ENCODE measurements around the gene FGGY. TPM values are rescaled to one million over a fixed set of nuclear protein-coding genes. Genes with fewer than 3 reads are reported as not detected.
A peak's percentile ranks its signal among the peaks of the same experiment; 100 is the strongest.
"Not testable (repeated sequence)": the region's sequence is repeated elsewhere in the genome, so short reads cannot be mapped to it uniquely, and the experiment has no call there.

FGGY gene
- total RNA-seq, 2 donors from 2014 or later, result 12.4 to 17.9 TPM

- no peak overlapping the region for H3K27ac Mint-ChIP-seq
- ATAC-seq (replicated peaks in 1 of 2), result no peak
Measured at GRCh38 chr1:59596432-59596831, 299.5 kb downstream of the FGGY start.

GRCh38 chr1:59596956-59597355 is 300.1 kb downstream of the FGGY start:
- Mint-ChIP-seq H3K9me3 (no peaks in the 10 kb centered on the region), H3K27ac (peak overlapping the region; percentile 13), H3K4me3 (no peak overlapping the region), H3K36me3 (ENCODE audit: insufficient read depth in 2 of 2) (no peaks in the 10 kb centered on the region), H3K4me1 (ENCODE audit: low read depth) (no peaks in the 10 kb centered on the region), H3K27me3 (ENCODE audit: low read depth) (no peaks in the 10 kb centered on the region)
- DNase-seq (no peak), ATAC-seq (replicated peaks in 1 of 2) (no peak)

More at GRCh38 chr1:59596432-59596831, 299.5 kb downstream of the FGGY start:
- no peaks in the 10 kb centered on the region for H3K27me3 Mint-ChIP-seq (ENCODE audit: low read depth)
- no peak for DNase-seq
- H3K4me3 Mint-ChIP-seq, result no peak overlapping the region
- H3K36me3 Mint-ChIP-seq (ENCODE audit: insufficient read depth in 2 of 2), result no peaks in the 10 kb centered on the region
- no peaks in the 10 kb centered on the region for H3K4me1 Mint-ChIP-seq (ENCODE audit: low read depth)
- peaks cover 0 to under 1% of the 10 kb centered on the region in 2 donors for H3K9me3 Mint-ChIP-seq

DNA sequence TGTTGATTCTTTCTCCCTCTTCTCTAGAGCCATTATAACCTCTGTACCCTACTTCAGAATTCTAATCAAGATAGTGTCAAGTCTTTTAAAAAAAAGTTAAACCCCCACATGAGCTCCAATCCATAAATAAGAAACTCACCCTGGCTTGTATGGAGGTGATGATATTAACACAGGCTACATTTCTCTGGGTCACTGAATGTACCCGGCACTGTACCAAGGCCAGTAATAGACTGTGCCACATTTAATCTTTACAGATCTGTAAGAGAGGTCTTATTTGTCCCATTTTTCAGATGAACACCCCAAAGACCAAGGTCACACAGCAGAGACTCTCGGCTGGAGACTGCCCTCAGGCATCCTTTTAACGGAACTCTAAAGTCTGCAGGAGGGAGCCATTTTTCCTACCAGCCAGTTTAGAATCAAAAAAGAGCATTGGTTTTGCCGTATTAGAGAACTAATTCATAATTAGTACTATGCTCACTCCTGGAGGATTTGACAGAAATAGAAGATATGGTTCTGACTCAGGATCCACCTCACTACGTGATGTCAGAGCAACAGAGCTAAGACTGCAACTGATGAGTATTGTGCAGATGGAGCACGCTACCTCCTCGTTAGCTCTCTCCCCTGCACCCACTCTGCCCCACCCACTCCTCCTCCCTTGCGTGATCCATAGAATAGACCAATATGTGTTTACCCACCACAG is 300.7 kb downstream of the FGGY start:
- Mint-ChIP-seq H3K4me3 (no peak overlapping the region), H3K27me3 (ENCODE audit: low read depth) (no peaks in the 10 kb centered on the region), H3K4me1 (ENCODE audit: low read depth) (no peaks in the 10 kb centered on the region), H3K36me3 (ENCODE audit: insufficient read depth in 2 of 2) (no peaks in the 10 kb centered on the region), H3K9me3 (no peaks in the 10 kb centered on the region), H3K27ac (no peak overlapping the region)
- ATAC-seq (replicated peaks in 1 of 2) (no peak), DNase-seq (no peak)

DNA sequence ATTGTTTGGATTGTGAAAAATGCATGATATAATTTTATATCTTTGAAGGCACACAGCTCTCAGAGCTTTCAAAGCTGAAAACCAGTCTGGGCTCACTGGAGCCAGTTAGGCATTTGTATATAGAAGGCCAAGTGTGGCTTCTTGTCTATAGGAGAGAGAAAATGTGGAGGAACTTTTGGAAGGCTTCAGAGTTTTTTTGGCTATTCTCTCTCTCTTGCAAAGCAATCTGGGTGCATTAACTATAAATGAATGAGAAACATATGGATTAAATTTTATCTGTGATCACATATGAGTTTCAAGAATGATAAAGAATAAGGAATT is 301.2 kb downstream of the FGGY start:
- Mint-ChIP-seq H3K36me3 (ENCODE audit: insufficient read depth in 2 of 2) (no peaks in the 10 kb centered on the region), H3K27me3 (ENCODE audit: low read depth) (no peaks in the 10 kb centered on the region)
- ATAC-seq (replicated peaks in 1 of 2), result no peak

GRCh38 chr1:59601041-59601441 is 304.1 kb downstream of the FGGY start:
- no peaks in the 10 kb centered on the region for H3K9me3 Mint-ChIP-seq
- no peaks in the 10 kb centered on the region for H3K27me3 Mint-ChIP-seq (ENCODE audit: low read depth)
- no peak overlapping the region for H3K27ac Mint-ChIP-seq
- H3K4me3 Mint-ChIP-seq, result no peak overlapping the region
- ATAC-seq (replicated peaks in 1 of 2), result no peak
- H3K36me3 Mint-ChIP-seq (ENCODE audit: insufficient read depth in 2 of 2), result no peaks in the 10 kb centered on the region
- H3K4me1 Mint-ChIP-seq (ENCODE audit: low read depth), result no peaks in the 10 kb centered on the region
- no peak for DNase-seq

More for the DNA sequence above, 301.2 kb downstream of the FGGY start:
- Mint-ChIP-seq H3K9me3 (no peaks in the 10 kb centered on the region), H3K4me3 (no peak overlapping the region), H3K4me1 (ENCODE audit: low read depth) (no peaks in the 10 kb centered on the region), H3K27ac (no peak overlapping the region)
- DNase-seq, result no peak

GRCh38 chr1:59601811-59602210 is 304.9 kb downstream of the FGGY start:
- Mint-ChIP-seq H3K9me3 (no peaks in the 10 kb centered on the region), H3K4me1 (ENCODE audit: low read depth) (no peaks in the 10 kb centered on the region), H3K4me3 (no peak overlapping the region), H3K27me3 (ENCODE audit: low read depth) (no peaks in the 10 kb centered on the region), H3K27ac (no peak overlapping the region), H3K36me3 (ENCODE audit: insufficient read depth in 2 of 2) (no peaks in the 10 kb centered on the region)
- no peak for ATAC-seq (replicated peaks in 1 of 2)
- no peak for DNase-seq

- DNase-seq, result no peak
- no peaks in the 10 kb centered on the region for H3K4me1 Mint-ChIP-seq (ENCODE audit: low read depth)
Measured at GRCh38 chr1:59604191-59604590, 307.3 kb downstream of the FGGY start.

DNA sequence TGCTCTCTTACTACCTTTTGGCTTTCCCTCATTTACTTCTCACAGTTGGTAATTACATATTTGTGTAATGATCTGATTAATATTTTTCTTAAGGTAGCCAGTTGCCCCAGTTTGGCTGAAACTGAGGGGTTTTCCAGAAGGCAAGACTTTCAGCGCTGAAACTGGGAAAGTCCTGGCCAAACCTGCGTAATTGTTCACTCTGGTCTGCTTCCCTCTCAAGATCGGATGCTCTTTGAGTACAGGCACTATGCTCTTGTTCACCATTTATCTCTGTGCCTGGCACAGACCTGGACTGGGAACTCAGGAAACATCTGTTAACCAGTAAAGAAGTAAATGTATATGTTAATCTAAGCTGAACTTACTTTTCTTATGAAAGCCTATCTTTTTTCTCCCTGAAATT is 308.3 kb downstream of the FGGY start:
- DNase-seq (no peak), ATAC-seq (replicated peaks in 1 of 2) (no peak)
- Mint-ChIP-seq H3K27ac (no peak overlapping the region), H3K4me3 (no peak overlapping the region), H3K36me3 (ENCODE audit: insufficient read depth in 2 of 2) (peaks cover 5 to 6% of the 10 kb centered on the region in 2 donors), H3K27me3 (ENCODE audit: low read depth) (no peaks in the 10 kb centered on the region), H3K4me1 (ENCODE audit: low read depth) (no peaks in the 10 kb centered on the region), H3K9me3 (peaks cover 0 to under 1% of the 10 kb centered on the region in 2 donors)

More at GRCh38 chr1:59604191-59604590, 307.3 kb downstream of the FGGY start:
- Mint-ChIP-seq H3K9me3 (no peaks in the 10 kb centered on the region), H3K36me3 (ENCODE audit: insufficient read depth in 2 of 2) (peaks cover 5% of the 10 kb centered on the region in 2 donors), H3K4me3 (no peak overlapping the region), H3K27ac (no peak overlapping the region), H3K27me3 (ENCODE audit: low read depth) (no peaks in the 10 kb centered on the region)
- ATAC-seq (replicated peaks in 1 of 2), result no peak

DNA sequence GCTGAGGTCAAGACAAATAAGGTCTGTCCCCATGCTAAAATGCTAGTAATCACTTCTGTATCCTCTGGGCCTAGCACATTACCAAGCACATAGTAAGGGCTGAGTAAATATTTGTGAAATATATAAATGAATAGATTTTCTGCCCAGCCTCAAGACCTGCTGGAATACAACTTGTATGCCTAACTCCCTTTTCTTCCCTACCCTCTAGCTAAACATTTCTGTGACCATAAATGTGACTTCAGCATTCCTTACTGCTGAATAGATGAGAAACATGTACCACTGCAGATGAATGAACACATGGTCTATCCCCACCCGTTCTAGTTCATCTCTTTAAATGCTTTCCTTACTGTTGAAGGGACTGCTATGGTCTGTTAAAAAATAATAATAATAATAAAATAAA is 308.9 kb downstream of the FGGY start:
- peaks cover 5 to 9% of the 10 kb centered on the region in 2 donors for H3K36me3 Mint-ChIP-seq (ENCODE audit: insufficient read depth in 2 of 2)
- peaks cover 0 to 2% of the 10 kb centered on the region in 2 donors for H3K9me3 Mint-ChIP-seq
- DNase-seq (no peak), ATAC-seq (replicated peaks in 1 of 2) (no peak)
- H3K4me3 Mint-ChIP-seq, result no peak overlapping the region
- H3K27me3 Mint-ChIP-seq (ENCODE audit: low read depth), result no peaks in the 10 kb centered on the region
- H3K27ac Mint-ChIP-seq, result no peak overlapping the region
- H3K4me1 Mint-ChIP-seq (ENCODE audit: low read depth), result no peaks in the 10 kb centered on the region

DNA sequence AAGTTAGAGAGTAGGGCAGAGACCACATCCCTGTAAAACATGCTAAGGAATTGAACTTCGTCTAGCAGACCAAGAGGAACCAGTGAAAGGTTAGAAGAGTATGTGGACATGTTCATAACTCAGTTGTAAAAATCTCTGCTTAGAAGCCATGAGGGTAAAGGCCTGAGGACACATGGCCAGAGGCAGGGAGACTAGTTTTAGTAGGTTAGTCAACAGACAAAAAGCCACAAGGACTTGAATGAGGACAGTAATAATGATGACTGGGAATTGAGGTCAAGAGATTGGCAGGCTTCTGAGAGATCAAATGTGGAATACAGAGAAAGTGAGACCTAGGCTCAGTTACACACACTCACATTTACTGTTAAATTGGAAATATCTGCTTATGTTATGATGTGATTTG is 312.4 kb downstream of the FGGY start:
- Mint-ChIP-seq H3K27ac (no peak overlapping the region), H3K4me3 (no peak overlapping the region), H3K27me3 (ENCODE audit: low read depth) (no peaks in the 10 kb centered on the region), H3K9me3 (peaks cover 4 to 8% of the 10 kb centered on the region in 2 donors), H3K36me3 (ENCODE audit: insufficient read depth in 2 of 2) (peaks cover 8 to 9% of the 10 kb centered on the region in 2 donors), H3K4me1 (ENCODE audit: low read depth) (no peaks in the 10 kb centered on the region)
- DNase-seq, result no peak
- no peak for ATAC-seq (replicated peaks in 1 of 2)

DNA sequence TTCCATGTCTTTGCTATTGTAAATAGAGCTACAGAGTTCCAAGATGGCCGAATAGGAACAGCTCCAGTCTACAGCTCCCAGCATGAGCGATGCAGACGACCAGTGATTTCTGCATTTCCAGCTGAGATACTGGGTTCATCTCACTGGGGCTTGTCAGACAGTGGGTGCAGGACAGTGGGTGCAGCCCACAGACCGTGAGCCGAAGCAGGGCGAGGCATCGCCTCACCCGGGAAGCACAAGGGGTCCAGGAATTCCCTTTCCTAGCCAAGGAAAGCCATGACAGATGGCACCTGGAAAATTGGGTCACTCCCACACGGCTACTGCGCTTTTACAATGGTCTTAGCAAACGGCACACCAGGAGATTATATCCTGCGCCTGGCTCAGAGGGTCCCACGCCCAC is 313.6 kb downstream of the FGGY start:
- H3K27ac Mint-ChIP-seq; H3K9me3 Mint-ChIP-seq; H3K4me1 Mint-ChIP-seq (ENCODE audit: low read depth); H3K27me3 Mint-ChIP-seq (ENCODE audit: low read depth); DNase-seq; ATAC-seq (replicated peaks in 1 of 2); H3K4me3 Mint-ChIP-seq; H3K36me3 Mint-ChIP-seq (ENCODE audit: insufficient read depth in 2 of 2): not testable (repeated sequence)

DNA sequence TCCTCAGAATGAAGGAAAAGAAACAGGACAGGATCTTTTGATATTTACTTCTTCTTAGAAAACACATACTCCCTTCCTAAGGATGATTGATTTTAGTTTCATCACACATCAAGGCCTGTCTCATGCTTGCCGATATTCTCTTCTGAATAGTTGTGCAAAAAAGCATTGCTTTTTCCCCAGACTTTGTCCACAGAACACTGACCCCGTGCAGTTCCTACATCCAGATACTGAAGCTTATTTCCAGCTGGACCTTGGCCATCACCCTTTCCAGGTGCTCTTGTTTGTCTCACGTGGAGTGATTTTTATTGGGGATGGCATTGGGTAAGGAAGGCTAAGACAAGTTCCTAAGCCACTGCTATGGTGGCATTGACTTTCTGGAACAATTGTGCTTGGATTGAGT is 320.5 kb downstream of the FGGY start:
- DNase-seq (no peak), ATAC-seq (replicated peaks in 1 of 2) (no peak)
- Mint-ChIP-seq H3K4me1 (ENCODE audit: low read depth) (no peaks in the 10 kb centered on the region), H3K4me3 (no peak overlapping the region), H3K27me3 (ENCODE audit: low read depth) (no peaks in the 10 kb centered on the region), H3K27ac (no peak overlapping the region), H3K36me3 (ENCODE audit: insufficient read depth in 2 of 2) (no peaks in the 10 kb centered on the region), H3K9me3 (peaks cover 4% of the 10 kb centered on the region in 2 donors)

GRCh38 chr1:59619557-59619956 is 322.7 kb downstream of the FGGY start:
- Mint-ChIP-seq H3K4me1 (ENCODE audit: low read depth) (no peaks in the 10 kb centered on the region), H3K36me3 (ENCODE audit: insufficient read depth in 2 of 2) (no peaks in the 10 kb centered on the region), H3K4me3 (no peak overlapping the region), H3K27me3 (ENCODE audit: low read depth) (no peaks in the 10 kb centered on the region), H3K9me3 (no peaks in the 10 kb centered on the region), H3K27ac (no peak overlapping the region)
- ATAC-seq (replicated peaks in 1 of 2) (no peak), DNase-seq (no peak)

DNA sequence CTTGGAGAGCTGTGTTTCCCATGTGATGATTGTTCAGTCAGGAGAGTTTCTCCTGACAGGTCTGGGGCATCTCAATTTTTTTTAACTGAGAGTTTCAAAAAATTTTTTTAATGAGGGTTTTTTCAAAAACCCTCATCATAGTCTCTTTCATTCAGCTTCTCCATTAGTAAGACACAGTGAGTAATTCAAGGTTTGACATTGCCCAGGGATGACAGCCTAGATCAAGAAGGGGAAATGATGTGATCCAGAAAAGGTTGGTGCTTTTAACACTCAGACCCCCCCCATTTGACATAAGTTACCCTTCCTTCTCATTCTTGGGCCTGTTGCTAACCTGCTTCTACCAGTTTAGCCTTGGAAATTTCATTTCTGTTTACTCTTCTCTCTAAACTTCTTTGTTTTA is 328.5 kb downstream of the FGGY start:
- no peaks in the 10 kb centered on the region for H3K9me3 Mint-ChIP-seq
- no peak for DNase-seq
- H3K36me3 Mint-ChIP-seq (ENCODE audit: insufficient read depth in 2 of 2), result no peaks in the 10 kb centered on the region
- H3K27ac Mint-ChIP-seq, result no peak overlapping the region
- H3K4me1 Mint-ChIP-seq (ENCODE audit: low read depth), result no peaks in the 10 kb centered on the region
- no peak overlapping the region for H3K4me3 Mint-ChIP-seq
- no peak for ATAC-seq (replicated peaks in 1 of 2)
- H3K27me3 Mint-ChIP-seq (ENCODE audit: low read depth), result no peaks in the 10 kb centered on the region
